ENCODE measurements around the gene CACNA1H. TPM values are rescaled to one million over a fixed set of nuclear protein-coding genes. Genes with fewer than 3 reads are reported as not detected.

The CACNA1H gene
- total RNA-seq, 1 experiment from 2014 or later: 31.1 TPM

DNA sequence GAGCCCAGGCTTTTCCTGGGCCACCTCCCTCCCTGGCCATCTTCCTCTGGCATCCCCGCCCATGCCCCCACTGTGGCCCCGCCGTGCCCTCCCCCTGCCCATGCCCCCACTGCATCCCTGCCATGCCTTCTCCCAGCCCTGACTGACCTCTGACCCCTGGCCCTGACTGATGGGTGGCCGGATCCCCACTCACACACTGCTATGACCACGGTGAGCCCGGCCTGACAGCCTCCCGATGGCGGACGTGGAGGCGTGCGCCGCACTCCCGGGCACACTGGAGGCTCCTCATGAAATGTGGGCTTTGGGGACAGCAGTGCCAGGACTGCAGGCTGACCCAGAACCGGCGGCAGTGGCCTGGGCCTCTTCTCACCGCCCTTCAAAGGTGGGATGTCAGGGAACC, 46.2 kb upstream of the CACNA1H start (continued):
- TF ChIP-seq CTCF (IDR thresholded peaks at IDR 0.05): no peak; the same call in 1 of the 2 replicates

- Histone ChIP-seq H3K27ac (ENCODE audit: low read length) (no peak overlapping the region), H3K9me3 (ENCODE audit: control insufficient read depth, insufficient read depth, low read depth, low read length) (no peaks in the 10 kb centered on the region), H3K4me3 (ENCODE audit: low read depth in 2 of 2, low read length in 2 of 2) (no peak overlapping the region), H3K36me3 (ENCODE audit: control insufficient read depth, insufficient read depth, low read length) (no peaks in the 10 kb centered on the region), H3K4me1 (ENCODE audit: control insufficient read depth, insufficient read depth, low read length) (peaks cover 22% of the 10 kb centered on the region), H3K27me3 (ENCODE audit: control insufficient read depth, insufficient read depth, low read length) (no peaks in the 10 kb centered on the region)
- in situ Hi-C loops (cut with HindIII; ENCODE audit: low pct_unique_long_range_greater_than_20kb, low sequenced_read_pairs): no loop called here
- intact Hi-C loops (cut with micrococcal nuclease; ENCODE audit: unreplicated experiment): loop anchor here (2.0 kb wide), 1 partner anchor 88 kb away; no protein-coding TSS in a partner anchor
- BruUV-seq (replicated peaks): no TSS peak
- CTCF ChIA-PET: no interaction called here
- ATAC-seq (no peak), DNase-seq (ENCODE audit: low read depth, low spot score) (no peak)
- no peak for TF ChIP-seq TCF7L2 (IDR thresholded peaks at IDR 0.05; ENCODE audit: low read depth, low read length)
- TF ChIP-seq SIN3A (IDR thresholded peaks at IDR 0.05; ENCODE audit: borderline replicate concordance, insufficient read depth, low read depth, low read length): no peak
- TF ChIP-seq REST (IDR thresholded peaks at IDR 0.05; ENCODE audit: insufficient read depth in 1 of 2, low read depth in 2 of 2, low read length in 1 of 2): no peak
- TF ChIP-seq CTCF (IDR thresholded peaks at IDR 0.05): no peak
- POLR2A ChIA-PET: no interaction called here
These were observed 45.8 kb upstream of the CACNA1H start for GRCh38 chr16:1107141-1107540.

DNA sequence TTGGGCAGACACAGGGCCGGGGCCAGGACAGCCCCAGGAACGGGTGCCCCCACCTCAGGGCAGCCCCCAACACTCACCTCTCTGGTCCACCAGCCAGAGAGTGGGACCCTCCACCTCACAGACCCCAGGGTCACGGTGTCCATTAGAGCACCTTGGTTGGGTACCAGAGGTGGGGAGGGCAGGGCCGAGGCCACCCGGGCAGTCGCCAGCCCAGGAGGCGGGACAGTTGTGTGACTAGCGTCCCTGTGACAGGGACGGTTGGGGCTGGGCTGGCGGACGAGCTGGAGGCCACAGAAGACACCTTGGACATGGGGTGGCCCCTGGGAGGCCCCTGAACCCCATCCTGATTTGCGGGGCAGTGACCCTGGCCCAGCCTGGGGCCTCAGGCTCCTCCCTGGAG, 45.2 kb upstream of the CACNA1H start:
- in situ Hi-C loops (cut with HindIII; ENCODE audit: low pct_unique_long_range_greater_than_20kb, low sequenced_read_pairs): no loop called here
- Histone ChIP-seq H3K4me3 (ENCODE audit: low read depth in 2 of 2, low read length in 2 of 2) (no peak overlapping the region), H3K36me3 (ENCODE audit: control insufficient read depth, insufficient read depth, low read length) (no peaks in the 10 kb centered on the region), H3K4me1 (ENCODE audit: control insufficient read depth, insufficient read depth, low read length) (peaks cover 20% of the 10 kb centered on the region; the same call in 1 of the 2 replicates), H3K9me3 (ENCODE audit: control insufficient read depth, insufficient read depth, low read depth, low read length) (no peaks in the 10 kb centered on the region), H3K27ac (ENCODE audit: low read length) (no peak overlapping the region), H3K27me3 (ENCODE audit: control insufficient read depth, insufficient read depth, low read length) (no peaks in the 10 kb centered on the region)
- ChIA-PET CTCF (no interaction called here), POLR2A (no interaction called here)
- no TSS peak for BruUV-seq (replicated peaks)
- ATAC-seq (no peak), DNase-seq (ENCODE audit: low read depth, low spot score) (no peak)
- intact Hi-C loops (cut with micrococcal nuclease; ENCODE audit: unreplicated experiment): loop anchor here (2.0 kb wide), 1 partner anchor 87 kb away; no protein-coding TSS in a partner anchor
- TF ChIP-seq SIN3A (IDR thresholded peaks at IDR 0.05; ENCODE audit: borderline replicate concordance, insufficient read depth, low read depth, low read length) (no peak), POLR2AphosphoS5 (IDR thresholded peaks at IDR 0.05; ENCODE audit: low read depth, low read length) (no peak), CTCF (IDR thresholded peaks at IDR 0.05) (no peak), REST (IDR thresholded peaks at IDR 0.05; ENCODE audit: insufficient read depth in 1 of 2, low read depth in 2 of 2, low read length in 1 of 2) (no peak), TCF7L2 (IDR thresholded peaks at IDR 0.05; ENCODE audit: low read depth, low read length) (no peak)
